ENCODE data around the gene KPNA2.
"Not testable (repeated sequence)": the region's sequence is repeated elsewhere in the genome, so short reads cannot be mapped to it uniquely, and the experiment has no call there.

The KPNA2 gene

GRCh38 chr17:68080411-68081150 is 45.0 kb downstream of the KPNA2 start:
- TF ChIP-seq CTCF (IDR thresholded peaks at IDR 0.05; ENCODE audit: insufficient read depth, missing control alignments), result no peak
- FAIRE-seq (no peak), DNase-seq (ENCODE audit: insufficient read length, low spot score) (no peak)

DNA sequence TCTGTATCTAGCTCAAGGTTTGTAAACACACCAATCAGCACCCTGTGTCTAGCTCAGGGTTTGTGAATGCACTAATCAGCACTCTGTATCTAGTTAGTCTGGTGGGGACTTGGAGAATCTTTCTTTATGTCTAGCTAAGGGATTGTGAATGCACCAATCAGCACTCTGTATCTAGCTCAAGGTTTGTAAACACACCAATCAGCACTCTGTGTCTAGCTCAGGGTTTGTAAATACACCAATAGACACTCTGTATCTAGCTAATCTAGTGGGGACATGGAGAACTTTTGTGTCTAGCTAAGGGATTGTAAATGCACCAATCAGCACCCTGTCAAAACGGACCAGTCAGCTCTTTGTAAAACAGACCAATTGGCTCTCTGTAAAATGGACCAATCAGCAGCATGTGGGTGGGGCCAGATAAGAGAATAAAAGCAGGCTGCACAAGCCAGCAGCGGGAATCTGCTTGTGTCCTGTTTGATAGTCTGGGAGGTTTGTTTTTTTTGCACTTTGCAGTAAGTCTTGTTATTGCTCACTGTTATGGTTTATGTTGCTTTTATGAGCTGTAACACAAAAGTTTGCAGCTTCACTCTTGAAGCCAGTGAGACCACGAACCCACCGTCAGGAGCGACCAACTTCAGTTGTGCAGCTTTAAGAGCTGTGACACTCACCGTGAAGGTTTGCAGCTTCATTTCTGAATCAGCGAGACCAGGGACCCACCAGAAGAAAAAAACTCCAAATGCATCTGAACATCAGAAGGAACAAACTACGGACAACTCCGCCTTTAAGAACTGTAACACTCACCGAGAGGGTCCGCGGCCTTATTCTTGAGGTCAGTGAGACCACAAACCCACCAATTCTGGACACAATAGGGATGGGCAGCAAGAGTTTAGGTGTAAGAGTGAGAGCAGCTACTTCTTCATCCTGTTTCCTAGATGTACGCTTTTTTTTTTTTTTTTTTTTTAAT is 46.0 kb downstream of the KPNA2 start:
- FAIRE-seq; DNase-seq (ENCODE audit: insufficient read length, low spot score): not testable (repeated sequence)

GRCh38 chr17:68085771-68086381 is 50.3 kb downstream of the KPNA2 start:
- FAIRE-seq (no peak), DNase-seq (ENCODE audit: insufficient read length, low spot score) (no peak)
- no peak for TF ChIP-seq CTCF (IDR thresholded peaks at IDR 0.05; ENCODE audit: insufficient read depth, missing control alignments)

DNA sequence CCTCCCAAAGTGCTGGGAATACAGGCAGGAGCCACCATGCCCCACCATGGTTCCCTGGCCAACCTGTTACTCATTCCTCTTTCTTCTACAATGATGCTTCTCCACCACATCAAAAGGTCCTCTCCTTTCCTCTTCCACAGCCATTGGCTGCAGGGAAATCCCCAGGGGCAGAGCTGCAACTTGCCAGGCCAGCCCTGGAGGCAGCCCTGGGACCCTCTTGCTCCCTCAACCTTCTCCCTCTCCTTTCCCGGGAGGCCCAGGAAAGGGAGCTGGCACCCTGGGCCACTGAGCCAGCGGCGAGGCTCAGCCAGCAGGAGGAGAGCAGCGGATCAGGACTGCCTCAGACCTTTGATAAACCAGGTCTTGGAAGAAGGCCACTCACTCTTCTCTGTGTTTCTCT is 51.1 kb downstream of the KPNA2 start:
- not testable (repeated sequence) for FAIRE-seq; DNase-seq (ENCODE audit: insufficient read length, low spot score)

DNA sequence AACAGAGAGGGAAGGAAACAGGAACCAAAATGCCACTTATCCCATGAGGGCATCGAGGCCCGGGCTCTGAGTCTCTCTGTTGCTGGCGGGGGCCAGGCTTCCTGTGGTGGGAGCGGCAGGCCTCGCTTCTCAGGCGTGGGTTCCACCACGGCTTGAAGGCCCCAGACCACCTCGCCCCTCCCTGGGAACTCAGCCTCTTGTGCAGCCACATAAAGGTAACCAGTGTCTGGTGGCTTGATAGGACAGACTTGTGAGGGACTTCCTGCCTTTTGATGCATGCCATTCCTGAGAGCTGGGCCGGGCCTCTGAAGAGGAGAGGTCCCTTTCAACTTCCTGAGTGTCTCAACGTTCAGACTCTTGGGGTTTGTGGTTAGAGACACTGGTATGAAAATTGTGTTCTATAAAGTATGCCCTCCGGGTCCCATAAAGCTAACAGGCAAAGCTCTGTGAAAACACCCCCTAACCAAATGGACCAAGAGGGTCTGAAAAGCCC is 51.6 kb downstream of the KPNA2 start:
- not testable (repeated sequence) for FAIRE-seq; DNase-seq (ENCODE audit: insufficient read length, low spot score)

GRCh38 chr17:68087851-68088250 is 52.3 kb downstream of the KPNA2 start:
- DNase-seq (ENCODE audit: insufficient read length, low spot score), result no peak
- TF ChIP-seq CTCF (IDR thresholded peaks at IDR 0.05; ENCODE audit: insufficient read depth, missing control alignments), result no peak
- no peak for FAIRE-seq

- DNase-seq (ENCODE audit: insufficient read length, low spot score) (no peak), FAIRE-seq (no peak)
- TF ChIP-seq CTCF (IDR thresholded peaks at IDR 0.05; ENCODE audit: insufficient read depth, missing control alignments), result no peak
Measured at GRCh38 chr17:68089881-68090280, 54.3 kb downstream of the KPNA2 start.

DNA sequence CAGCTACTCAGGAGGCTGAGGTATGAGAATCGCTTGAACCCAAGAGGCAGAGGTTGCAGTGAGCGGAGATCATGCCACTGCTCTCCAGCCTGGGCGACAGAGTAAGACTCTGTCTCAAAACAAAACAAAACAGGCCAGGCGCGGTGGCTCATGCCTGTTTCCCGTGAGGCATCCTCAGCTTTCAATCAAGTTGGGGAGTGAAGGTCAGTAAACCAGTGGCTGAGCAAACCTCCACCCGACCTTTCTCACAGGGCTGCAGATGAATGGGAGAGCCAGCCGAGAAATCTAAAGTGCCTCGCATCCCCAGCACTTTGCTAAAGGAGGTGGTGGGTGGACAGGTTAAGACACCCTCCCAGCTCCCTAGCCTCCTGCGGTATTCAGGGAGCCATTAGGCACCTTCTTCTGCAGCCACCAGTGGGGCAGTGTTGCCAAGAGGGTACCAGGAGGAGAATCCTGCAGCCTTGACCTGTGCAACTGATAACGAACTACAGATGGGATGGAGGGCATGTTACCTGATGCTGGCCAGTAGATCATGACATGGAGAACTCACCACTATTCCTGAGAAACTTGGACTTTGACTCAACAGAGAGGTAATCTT is 59.0 kb downstream of the KPNA2 start:
- no peak for TF ChIP-seq CTCF (IDR thresholded peaks at IDR 0.05; ENCODE audit: insufficient read depth, missing control alignments)
- FAIRE-seq, result no peak
- no peak for DNase-seq (ENCODE audit: insufficient read length, low spot score)
